Ecto neural progenitor cell (in vitro differentiated cells): ENCODE results near the gene FAM3D.
A peak's percentile ranks its signal among the peaks of the same experiment; 100 is the strongest.
"Not testable (repeated sequence)": the region's sequence is repeated elsewhere in the genome, so short reads cannot be mapped to it uniquely, and the experiment has no call there.

ENCODE experiments used
- DNase-seq: peaks from one replicate; pipeline ENCODE4 v3.0.0-alpha.2; 2018; ENCODE audit warnings: low spot score

The FAM3D gene

GRCh38 chr3:58683466-58683865, 16.9 kb upstream of the FAM3D start:
- DNase-seq: no peak

- DNase-seq: no peak
Measured at GRCh38 chr3:58683001-58683458, 16.5 kb upstream of the FAM3D start.

GRCh38 chr3:58681863-58682262, 15.3 kb upstream of the FAM3D start:
- no peak for DNase-seq

GRCh38 chr3:58680879-58681525, 14.4 kb upstream of the FAM3D start:
- DNase-seq: no peak

GRCh38 chr3:58679974-58680666, 13.5 kb upstream of the FAM3D start:
- DNase-seq: no peak

GRCh38 chr3:58679446-58679845, 12.9 kb upstream of the FAM3D start:
- DNase-seq: no peak

GRCh38 chr3:58678177-58678970, 11.8 kb upstream of the FAM3D start:
- not testable (repeated sequence) for DNase-seq

- no peak for DNase-seq
Measured at GRCh38 chr3:58672880-58673279, 6.3 kb upstream of the FAM3D start.

- no peak for DNase-seq
Measured at GRCh38 chr3:58672451-58672850, 5.9 kb upstream of the FAM3D start.

- no peak for DNase-seq
Measured at GRCh38 chr3:58670506-58671135, 4.0 kb upstream of the FAM3D start.

- peak; percentile 29 for DNase-seq
Measured at GRCh38 chr3:58668247-58668646, 1.7 kb upstream of the FAM3D start.

- no peak for DNase-seq
Measured at GRCh38 chr3:58667704-58668103, 1.1 kb upstream of the FAM3D start.

- no peak for DNase-seq
Measured at GRCh38 chr3:58667229-58667628, 655 bp upstream of the FAM3D start.

- DNase-seq: no peak
Measured at GRCh38 chr3:58665405-58665804, 1.2 kb downstream of the FAM3D start.

- DNase-seq: no peak
Measured at GRCh38 chr3:58664611-58665010, 2.0 kb downstream of the FAM3D start.

GRCh38 chr3:58661836-58662420, 4.6 kb downstream of the FAM3D start:
- no peak for DNase-seq

GRCh38 chr3:58660998-58661397, 5.6 kb downstream of the FAM3D start:
- no peak for DNase-seq

- peak; percentile 55 for DNase-seq
Measured at GRCh38 chr3:58659051-58659675, 7.4 kb downstream of the FAM3D start.

- no peak for DNase-seq
Measured at GRCh38 chr3:58658508-58658907, 8.1 kb downstream of the FAM3D start.

GRCh38 chr3:58657571-58658141, 8.9 kb downstream of the FAM3D start:
- no peak for DNase-seq

- no peak for DNase-seq
Measured at GRCh38 chr3:58657036-58657520, 9.5 kb downstream of the FAM3D start.
